GM23248 (cell line): ENCODE measurements around the gene SPATS2L. TPM values are rescaled to one million over a fixed set of nuclear protein-coding genes. Genes with fewer than 3 reads are reported as not detected.
A peak's percentile ranks its signal among the peaks of the same experiment; 100 is the strongest.

ENCODE experiments used
- DNase-seq: peaks from one replicate; pipeline ENCODE4 v3.0.0-alpha.2; 2015
- H2AFZ ChIP-seq: fragments of 200-600 bp; sonication (generic); 2 replicates; pipeline ENCODE4 v1.6.1; 2016; ENCODE audit warnings: antibody characterized with exemption
- H3F3A ChIP-seq: fragments of 200-600 bp; sonication (generic); 2 replicates; pipeline ENCODE4 v1.6.1; 2016; ENCODE audit warnings: mild to moderate bottlenecking, antibody characterized with exemption, mixed run types; ENCODE audit not compliant: insufficient read depth
- H3K27ac ChIP-seq: fragments of 200-600 bp; sonication (generic); 2 replicates; pipeline ENCODE4 v1.5.1; 2016; ENCODE audit warnings: mild to moderate bottlenecking
- H3K27me3 ChIP-seq: fragments of 200-600 bp; sonication (generic); replicated peaks from 2 replicates; pipeline ENCODE4 v1.6.1; 2016; ENCODE audit warnings: mild to moderate bottlenecking; ENCODE audit not compliant: insufficient read depth
- H3K36me3 ChIP-seq: fragments of 200-600 bp; sonication (generic); 2 replicates; pipeline ENCODE4 v1.6.1; 2016; ENCODE audit warnings: low read depth, mild to moderate bottlenecking
- H3K4me1 ChIP-seq: fragments of 200-600 bp; sonication (generic); 2 replicates; pipeline ENCODE4 v1.6.1; 2016; ENCODE audit warnings: mild to moderate bottlenecking; ENCODE audit not compliant: insufficient read depth
- H3K4me2 ChIP-seq: fragments of 200-600 bp; sonication (generic); one replicate; pipeline ENCODE4 v1.6.1; 2016; ENCODE audit warnings: mild to moderate bottlenecking; ENCODE audit not compliant: unreplicated experiment
- H3K4me3 ChIP-seq: fragments of 200-600 bp; sonication (generic); 2 replicates; pipeline ENCODE4 v1.5.1; 2016; ENCODE audit warnings: mild to moderate bottlenecking
- H3K79me2 ChIP-seq: fragments of 200-600 bp; sonication (generic); 2 replicates; pipeline ENCODE4 v1.6.1; 2016; ENCODE audit warnings: mild to moderate bottlenecking; ENCODE audit not compliant: insufficient read depth
- H3K9ac ChIP-seq: fragments of 200-600 bp; sonication (generic); 2 replicates; pipeline ENCODE4 v1.6.1; 2016; ENCODE audit warnings: mild to moderate bottlenecking
- H3K9me2 ChIP-seq: fragments of 200-600 bp; sonication (generic); 2 replicates; pipeline ENCODE4 v1.6.1; 2016; ENCODE audit warnings: mixed run types, mild to moderate bottlenecking, moderate library complexity; ENCODE audit not compliant: insufficient read depth
- H3K9me3 ChIP-seq: fragments of 200-600 bp; sonication (generic); one replicate; pipeline ENCODE4 v1.6.1; 2017; ENCODE audit warnings: low read depth
- H4K20me1 ChIP-seq: fragments of 200-600 bp; sonication (generic); 2 replicates; pipeline ENCODE4 v1.6.0; 2016; ENCODE audit not compliant: insufficient read depth
- EZH2 ChIP-seq: fragments of 200-600 bp; sonication (generic); IDR thresholded peaks from 2 replicates; pipeline ENCODE4 v1.6.1; 2018; ENCODE audit warnings: antibody characterized with exemption, mild to moderate bottlenecking; ENCODE audit not compliant: insufficient read depth, poor library complexity, severe bottlenecking
- EZH2phosphoT487 ChIP-seq: fragments of 200-600 bp; sonication (generic); IDR thresholded peaks from 2 replicates; pipeline ENCODE4 v1.6.1; 2018; ENCODE audit warnings: antibody characterized with exemption, moderate library complexity, mild to moderate bottlenecking, low read depth; ENCODE audit not compliant: insufficient read depth
- WGBS, 2 experiments: methylation state at CpG; one replicate each; pipeline ENCODE4 v1.1.6; 2015 to 2017; ENCODE audit warnings: low lambda C conversion rate in 2 of 2, low coverage in 1 of 2; ENCODE audit errors: missing lambda C conversion rate in 2 of 2; 5-methylcytosine and 5-hydroxymethylcytosine counted together
- in situ Hi-C: fragments of 300-500 bp; cut with MboI; formaldehyde crosslinking; loops from 2 replicates; pipeline ENCODE4 v1.15.0; 2020
- polyA plus RNA-seq: library from polyadenylated mRNA; unstranded; fragments of >200 nt; fragmentation: Nextera tagmentation; extraction: Ambion mirVana; gene quantifications from 2 replicates; pipeline ENCODE4 v1.2.1, GENCODE V29; 2016
- total RNA-seq: library from RNA; depleted of rRNA; stranded (reverse); fragments of >200 nt; shearing (Covaris generic); gene quantifications from 2 replicates; pipeline ENCODE4 v1.2.3, GENCODE V29; 2014

The SPATS2L gene
- total and polyA plus RNA-seq, 2 experiments from 2014 or later: 78.3 to 128 TPM

GRCh38 chr2:200297989-200298388, 8.5 kb upstream of the SPATS2L start:
- no peak overlapping the region for H3K4me2 ChIP-seq
- TF ChIP-seq EZH2 (no peak), EZH2phosphoT487 (no peak)
- H2AFZ ChIP-seq: no peak overlapping the region
- H3K79me2 ChIP-seq: no peaks in the 10 kb centered on the region
- H3K9me2 ChIP-seq: no peaks in the 10 kb centered on the region
- H3K27me3 ChIP-seq: no peaks in the 10 kb centered on the region
- no peak overlapping the region for H3K9ac ChIP-seq
- in situ Hi-C loops: no loop called here
- H3K9me3 ChIP-seq: no peaks in the 10 kb centered on the region
- no peaks in the 10 kb centered on the region for H3K36me3 ChIP-seq
- no peak overlapping the region for H3K4me3 ChIP-seq
- no peaks in the 10 kb centered on the region; the same call in 1 of the 2 replicates for H3F3A ChIP-seq
- no peak for DNase-seq
- H4K20me1 ChIP-seq: no peaks in the 10 kb centered on the region
- H3K27ac ChIP-seq: no peak overlapping the region
- H3K4me1 ChIP-seq: peaks cover 22% of the 10 kb centered on the region
- WGBS, 2 experiments: 80 to 84% methylated on average over 5 of the region's 5 CpGs

DNA sequence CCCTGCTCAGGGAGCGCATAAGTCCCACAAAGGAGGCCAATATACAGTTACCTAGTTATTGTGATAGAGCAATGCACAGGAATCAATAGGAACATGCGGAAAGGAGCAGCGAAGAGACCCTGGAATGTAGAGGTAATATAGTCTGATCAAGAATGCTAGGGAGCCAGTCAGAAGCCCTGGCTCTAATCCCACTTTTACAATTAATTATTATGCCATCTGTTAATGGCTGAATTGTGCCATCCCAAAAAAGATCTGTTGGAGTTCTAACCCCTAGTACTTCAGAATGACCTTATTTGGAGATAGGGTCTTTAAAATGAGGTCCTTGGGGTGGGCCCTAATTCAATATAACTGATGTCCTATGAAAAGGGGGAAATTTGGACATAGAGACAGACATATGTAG, 7.7 kb upstream of the SPATS2L start:
- Histone ChIP-seq H3K4me3 (no peak overlapping the region), H2AFZ (no peak overlapping the region), H3K9ac (no peak overlapping the region), H3K9me3 (no peaks in the 10 kb centered on the region), H3K36me3 (no peaks in the 10 kb centered on the region), H3K27ac (no peak overlapping the region), H3K4me1 (peaks cover 22% of the 10 kb centered on the region), H3K79me2 (no peaks in the 10 kb centered on the region), H4K20me1 (no peaks in the 10 kb centered on the region), H3K9me2 (no peaks in the 10 kb centered on the region), H3F3A (no peaks in the 10 kb centered on the region; the same call in 1 of the 2 replicates), H3K4me2 (no peak overlapping the region), H3K27me3 (no peaks in the 10 kb centered on the region)
- DNase-seq: no peak
- TF ChIP-seq EZH2phosphoT487: no peak
- no peak for TF ChIP-seq EZH2
- WGBS, 2 experiments: 94 to 98% methylated on average over 3 of the region's 3 CpGs
- in situ Hi-C loops: no loop called here

GRCh38 chr2:200300065-200300464, 6.4 kb upstream of the SPATS2L start:
- H3K36me3 ChIP-seq: no peaks in the 10 kb centered on the region
- no peaks in the 10 kb centered on the region for H4K20me1 ChIP-seq
- no peak overlapping the region for H3K4me2 ChIP-seq
- H3K27ac ChIP-seq: no peak overlapping the region
- H3K9me3 ChIP-seq: no peaks in the 10 kb centered on the region
- DNase-seq: no peak
- H3K79me2 ChIP-seq: no peaks in the 10 kb centered on the region
- no peak overlapping the region for H2AFZ ChIP-seq
- in situ Hi-C loops: loop anchor here (10.0 kb wide), 1 partner anchor 305 kb away; no protein-coding TSS in a partner anchor
- 57 to 64% methylated on average over 1 of the region's 1 CpG for WGBS, 2 experiments
- H3K9me2 ChIP-seq: no peaks in the 10 kb centered on the region
- peaks cover 22% of the 10 kb centered on the region for H3K4me1 ChIP-seq
- no peaks in the 10 kb centered on the region for H3K27me3 ChIP-seq
- TF ChIP-seq EZH2: no peak
- no peak for TF ChIP-seq EZH2phosphoT487
- H3F3A ChIP-seq: peaks cover under 1% of the 10 kb centered on the region
- H3K9ac ChIP-seq: no peak overlapping the region
- no peak overlapping the region for H3K4me3 ChIP-seq

GRCh38 chr2:200300638-200301314, 5.7 kb upstream of the SPATS2L start:
- no peaks in the 10 kb centered on the region for H3K79me2 ChIP-seq
- no peak overlapping the region for H3K4me3 ChIP-seq
- DNase-seq: peak; percentile 32
- H3K9me3 ChIP-seq: no peaks in the 10 kb centered on the region
- no peaks in the 10 kb centered on the region for H3K9me2 ChIP-seq
- 81 to 88% methylated on average over 4 of the region's 4 CpGs for WGBS, 2 experiments
- H3K27me3 ChIP-seq: no peaks in the 10 kb centered on the region
- no peak overlapping the region for H3K27ac ChIP-seq
- peaks cover 22% of the 10 kb centered on the region for H3K4me1 ChIP-seq
- no peak overlapping the region for H2AFZ ChIP-seq
- no peaks in the 10 kb centered on the region for H3K36me3 ChIP-seq
- H3K9ac ChIP-seq: no peak overlapping the region
- H4K20me1 ChIP-seq: no peaks in the 10 kb centered on the region
- in situ Hi-C loops: loop anchor here (10.0 kb wide), 1 partner anchor 306 kb away; no protein-coding TSS in a partner anchor
- no peak overlapping the region for H3K4me2 ChIP-seq
- TF ChIP-seq EZH2 (no peak), EZH2phosphoT487 (no peak)
- peaks cover 6% of the 10 kb centered on the region for H3F3A ChIP-seq
